Keratinocyte (primary cell): Measurements from ENCODE around the gene SLC12A9. TPM values are rescaled to one million over a fixed set of nuclear protein-coding genes. Genes with fewer than 3 reads are reported as not detected.

Experiments used
- DNase-seq: peaks from one replicate; pipeline ENCODE4 v3.0.0-alpha.2; 2011; ENCODE audit warnings: low read depth, missing footprints, low spot score
- FAIRE-seq: peaks from 2 replicates; lab custom pipeline; 2011; peaks lifted over from hg19 to GRCh38; lab: Jason Lieb, UNC
- H2AFZ ChIP-seq: 2 replicates; pipeline ENCODE4 v1.6.0; 2012; ENCODE audit warnings: low read length, control low read depth, inconsistent platforms; ENCODE audit not compliant: control insufficient read depth
- H3K27ac ChIP-seq: 2 replicates; pipeline ENCODE4 v1.5.1; 2011; ENCODE audit warnings: low read length; ENCODE audit not compliant: control insufficient read depth, insufficient read depth
- H3K27me3 ChIP-seq: 3 replicates; pipeline ENCODE4 v1.6.0; 2011; ENCODE audit warnings: low read length; ENCODE audit not compliant: control insufficient read depth, insufficient read depth; ENCODE audit errors: extremely low read depth
- H3K36me3 ChIP-seq, 2 experiments: 2 replicates in 1 of 2; 3 replicates in 1 of 2; pipeline ENCODE4 v1.5.1; 2011; ENCODE audit warnings: low read length in 2 of 2, mild to moderate bottlenecking in 1 of 2; ENCODE audit not compliant: control insufficient read depth in 2 of 2, insufficient read depth in 2 of 2; ENCODE audit errors: extremely low read depth in 1 of 2
- H3K4me1 ChIP-seq: 3 replicates; pipeline ENCODE4 v1.5.1; 2011; ENCODE audit warnings: low read length; ENCODE audit not compliant: control insufficient read depth, insufficient read depth; ENCODE audit errors: extremely low read depth
- H3K4me2 ChIP-seq: 3 replicates; pipeline ENCODE4 v1.6.0; 2011; ENCODE audit warnings: low read depth, low read length; ENCODE audit not compliant: control insufficient read depth, insufficient read depth; ENCODE audit errors: extremely low read depth
- H3K4me3 ChIP-seq, 3 experiments: fragments of 200-600 bp in 1 of 3; sonication (generic) in 1 of 3; 2 replicates in 2 of 3; 3 replicates in 1 of 3; pipeline ENCODE4 v1.5.1; 2011 to 2016; ENCODE audit warnings: low read length in 3 of 3, mild to moderate bottlenecking in 3 of 3, control low read depth in 2 of 3, inconsistent platforms in 1 of 3, low read depth in 1 of 3, mixed read lengths in 1 of 3, mixed run types in 1 of 3, moderate library complexity in 1 of 3; ENCODE audit not compliant: control insufficient read depth in 2 of 3, insufficient read depth in 2 of 3; ENCODE audit errors: extremely low read depth in 1 of 3
- H3K79me2 ChIP-seq: 2 replicates; pipeline ENCODE4 v1.6.0; 2012; ENCODE audit warnings: low read length; ENCODE audit not compliant: control insufficient read depth, insufficient read depth
- H3K9ac ChIP-seq: 3 replicates; pipeline ENCODE4 v1.6.0; 2011; ENCODE audit warnings: low read length; ENCODE audit not compliant: control insufficient read depth, insufficient read depth; ENCODE audit errors: extremely low read depth
- H3K9me1 ChIP-seq: 3 replicates; pipeline ENCODE4 v1.6.0; 2011; ENCODE audit warnings: low read length; ENCODE audit not compliant: control insufficient read depth, insufficient read depth; ENCODE audit errors: extremely low read depth
- H3K9me3 ChIP-seq: 2 replicates; pipeline ENCODE4 v1.5.1; 2012; ENCODE audit warnings: low read depth, low read length; ENCODE audit not compliant: control insufficient read depth
- H4K20me1 ChIP-seq: 3 replicates; pipeline ENCODE4 v1.6.0; 2011; ENCODE audit warnings: low read length; ENCODE audit not compliant: control insufficient read depth, insufficient read depth; ENCODE audit errors: extremely low read depth
- EZH2 ChIP-seq: IDR thresholded peaks from one replicate; pipeline ENCODE4 v1.6.1; 2012; ENCODE audit warnings: inconsistent platforms, mild to moderate bottlenecking, low read length, moderate library complexity
- dilution Hi-C: fragments of 300-500 bp; cut with MboI; formaldehyde crosslinking; loops from one replicate; pipeline ENCODE4 v1.7.0; 2020; ENCODE audit warnings: low sequenced_read_pairs; ENCODE audit not compliant: extremely low pct_ligation_motif_present
- polyA plus RNA-seq, 5 experiments: library from polyadenylated mRNA; depleted of rRNA in 3 of 5; stranded (reverse) in 3 of 5; stranded (forward) in 1 of 5; unstranded in 1 of 5; fragments of >200 nt; gene quantifications; 1 replicate in 1 of 5; 2 replicates in 3 of 5; 3 replicates in 1 of 5; pipeline versions ENCODE4 v1.2.1 to v1.2.3, GENCODE V29; 2011 to 2012; ENCODE audit warnings: missing spikeins in 2 of 5, low read depth in 1 of 5, low replicate concordance in 1 of 5
- TF ChIP-seq, protein P1 (sequence below), 3 experiments: IDR thresholded peaks in 1 of 3; conservative IDR thresholded peaks in 1 of 3; optimal IDR thresholded peaks in 1 of 3; 2 replicates in 2 of 3; 3 replicates in 1 of 3; pipeline versions ENCODE3 to v1.5.1; 2011; ENCODE audit warnings: low read length in 3 of 3, mild to moderate bottlenecking in 3 of 3, moderate library complexity in 2 of 3, control low read depth in 1 of 3, inconsistent platforms in 1 of 3; ENCODE audit not compliant: insufficient read depth in 2 of 3; ENCODE audit errors: extremely low read depth in 1 of 3

SLC12A9 gene
- polyA plus RNA-seq, 1 donor (not counting 4 experiments of a cell fraction or from before 2014, with no cell fraction given), result 19.8 TPM

GRCh38 chr7:100827330-100828226 lies 24.9 kb upstream of the SLC12A9 start, which contains the start of gene EPHB4:
Gene EPHB4, minus strand, starts transcription at chr7:100827523. Its CDS starts 493 bp downstream, at chr7:100827030.
- peaks cover 45% of the 10 kb centered on the region for H3K79me2 ChIP-seq
- H3K4me3 ChIP-seq, result peak within 1 kb of the TSS; percentile 72 to 97 (median 83)
- peaks cover 6% of the 10 kb centered on the region for H3K4me1 ChIP-seq
- peak within 1 kb of the TSS; percentile 74 for H3K9ac ChIP-seq
- peak within 1 kb of the TSS; percentile 99 for H3K4me2 ChIP-seq
- peak within 1 kb of the TSS; percentile 59 for H3K27ac ChIP-seq
- peaks cover 4% of the 10 kb centered on the region for H4K20me1 ChIP-seq
- dilution Hi-C loops, result no loop called here
- peaks cover 7 to 18% of the 10 kb centered on the region in 2 experiments for H3K36me3 ChIP-seq
- no peaks in the 10 kb centered on the region for H3K9me3 ChIP-seq
- H3K9me1 ChIP-seq, result no peaks in the 10 kb centered on the region
- TF ChIP-seq, protein P1, sequence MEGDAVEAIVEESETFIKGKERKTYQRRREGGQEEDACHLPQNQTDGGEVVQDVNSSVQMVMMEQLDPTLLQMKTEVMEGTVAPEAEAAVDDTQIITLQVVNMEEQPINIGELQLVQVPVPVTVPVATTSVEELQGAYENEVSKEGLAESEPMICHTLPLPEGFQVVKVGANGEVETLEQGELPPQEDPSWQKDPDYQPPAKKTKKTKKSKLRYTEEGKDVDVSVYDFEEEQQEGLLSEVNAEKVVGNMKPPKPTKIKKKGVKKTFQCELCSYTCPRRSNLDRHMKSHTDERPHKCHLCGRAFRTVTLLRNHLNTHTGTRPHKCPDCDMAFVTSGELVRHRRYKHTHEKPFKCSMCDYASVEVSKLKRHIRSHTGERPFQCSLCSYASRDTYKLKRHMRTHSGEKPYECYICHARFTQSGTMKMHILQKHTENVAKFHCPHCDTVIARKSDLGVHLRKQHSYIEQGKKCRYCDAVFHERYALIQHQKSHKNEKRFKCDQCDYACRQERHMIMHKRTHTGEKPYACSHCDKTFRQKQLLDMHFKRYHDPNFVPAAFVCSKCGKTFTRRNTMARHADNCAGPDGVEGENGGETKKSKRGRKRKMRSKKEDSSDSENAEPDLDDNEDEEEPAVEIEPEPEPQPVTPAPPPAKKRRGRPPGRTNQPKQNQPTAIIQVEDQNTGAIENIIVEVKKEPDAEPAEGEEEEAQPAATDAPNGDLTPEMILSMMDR (optimal IDR thresholded peaks at IDR 0.05 in 1 of 3, IDR thresholded peaks at IDR 0.05 in 1 of 3, conservative IDR thresholded peaks at IDR 0.05 in 1 of 3; ENCODE audit: extremely low read depth in 1 of 3, insufficient read depth in 2 of 3, low read length in 3 of 3), result peak in 2 of 3 experiments; percentile 15 to 48
- no peak for TF ChIP-seq EZH2
- FAIRE-seq (no peak), DNase-seq (no peak)
- H3K27me3 ChIP-seq, result no peaks in the 10 kb centered on the region
- peak within 1 kb of the TSS; percentile 79 for H2AFZ ChIP-seq

DNA sequence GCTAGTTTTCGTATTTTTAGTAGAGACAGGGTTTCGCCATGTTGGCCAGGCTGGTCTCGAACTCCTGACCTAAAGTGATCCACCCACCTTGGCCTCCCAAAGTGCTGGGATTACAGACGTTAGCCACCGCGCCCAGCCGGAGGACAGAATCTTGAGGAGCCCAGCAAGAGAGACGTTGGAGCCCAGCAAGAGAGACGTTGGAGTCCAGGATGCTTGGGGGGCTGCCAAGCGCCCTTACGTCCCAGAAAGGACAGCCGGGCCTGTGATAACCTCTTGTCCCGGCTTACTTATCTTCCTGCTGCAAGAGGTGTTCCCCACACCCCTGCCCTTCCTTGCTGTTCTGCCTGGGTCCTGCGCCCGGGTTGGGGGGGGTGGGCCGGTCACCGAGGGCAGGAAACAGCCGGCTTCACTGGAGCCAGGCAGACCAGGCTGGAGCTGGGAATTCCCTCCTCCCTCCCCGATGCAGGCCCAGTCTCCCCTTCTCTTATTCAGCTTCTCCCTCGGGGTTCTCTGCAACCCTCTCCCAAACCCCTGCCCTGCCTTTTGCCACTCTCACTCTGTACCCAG lies 23.3 kb upstream of the SLC12A9 start:
- H3K9me1 ChIP-seq, result no peaks in the 10 kb centered on the region
- no peak overlapping the region for H3K4me2 ChIP-seq
- H3K27ac ChIP-seq, result no peak overlapping the region
- no peaks in the 10 kb centered on the region for H3K9me3 ChIP-seq
- peaks cover 0 to under 1% of the 10 kb centered on the region in 2 experiments for H3K36me3 ChIP-seq
- H4K20me1 ChIP-seq, result peaks cover 4% of the 10 kb centered on the region
- H3K9ac ChIP-seq, result no peak overlapping the region
- FAIRE-seq, result no peak
- no peak overlapping the region for H3K4me3 ChIP-seq
- dilution Hi-C loops, result no loop called here
- H2AFZ ChIP-seq, result no peak overlapping the region
- TF ChIP-seq EZH2, result no peak
- TF ChIP-seq, protein P1 (optimal IDR thresholded peaks at IDR 0.05 in 1 of 3, IDR thresholded peaks at IDR 0.05 in 1 of 3, conservative IDR thresholded peaks at IDR 0.05 in 1 of 3; ENCODE audit: extremely low read depth in 1 of 3, insufficient read depth in 2 of 3, low read length in 3 of 3), result no peak
- peaks cover 6% of the 10 kb centered on the region for H3K4me1 ChIP-seq
- no peak for DNase-seq
- peaks cover 30% of the 10 kb centered on the region for H3K79me2 ChIP-seq
- H3K27me3 ChIP-seq, result no peaks in the 10 kb centered on the region
